SH-SY5Y (cell line): ENCODE data around the gene IGFBP4.

ENCODE experiments used
- GATA2 ChIP-seq: IDR thresholded peaks from 2 replicates; pipeline ENCODE4 v1.6.1; 2011; ENCODE audit warnings: mild to moderate bottlenecking, low read depth, low read length
- GATA3 ChIP-seq: IDR thresholded peaks from 2 replicates; pipeline ENCODE4 v1.6.1; 2011; ENCODE audit warnings: low read depth, mild to moderate bottlenecking, low read length, moderate library complexity

DNA sequence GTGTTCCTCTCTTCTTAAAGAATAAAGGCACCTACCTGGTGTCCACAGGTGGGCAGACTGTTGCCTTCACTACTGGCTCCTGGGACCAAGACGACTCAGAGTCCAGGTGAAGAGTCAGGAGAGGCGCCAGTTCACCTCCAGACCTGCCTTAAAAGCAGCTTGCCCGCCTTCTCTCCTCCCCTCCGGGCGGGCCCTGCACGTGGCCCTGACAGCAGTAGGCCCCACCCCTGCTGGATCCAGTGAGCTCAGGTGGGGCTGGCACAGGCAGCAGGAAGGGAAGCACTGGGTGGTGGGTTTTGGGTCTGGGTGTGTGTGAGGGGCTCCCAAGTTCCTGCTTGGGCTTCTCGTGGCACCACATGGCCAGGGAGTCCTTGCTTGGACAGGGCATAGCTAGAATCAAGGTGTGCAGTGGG lies 58.3 kb downstream of the IGFBP4 start, which contains the start of gene TNS4:
- no peak for TF ChIP-seq GATA2
- TF ChIP-seq GATA3: no peak
